ENCODE data around the gene CADM1. TPM values are rescaled to one million over a fixed set of nuclear protein-coding genes. Genes with fewer than 3 reads are reported as not detected.

Gene CADM1
- total and polyA plus RNA-seq, 10 of the 15 experiments (the other 5 are each of a cell fraction or from before 2014, with no cell fraction given) = 0.03 to 0.48 (median 0.15) TPM; not detected in 3

GRCh38 chr11:115378557-115378956 is 125.7 kb downstream of the CADM1 start:
- ChIA-PET CTCF (no interaction called here), RAD21 (ENCODE audit: unreplicated experiment) (no interaction called here), POLR2A (no interaction called here), SMC1A (ENCODE audit: uncharacterized antibody, unreplicated experiment) (no interaction called here)
- Histone ChIP-seq H3K4me3 (no peak overlapping the region), H3K79me2 (ENCODE audit: control insufficient read depth, insufficient read depth, low read length) (no peaks in the 10 kb centered on the region), H3K27me3 (replicated peaks in 1 of 2; ENCODE audit: control insufficient read depth in 2 of 2, insufficient read depth in 2 of 2, low read length in 1 of 2) (no peaks in the 10 kb centered on the region), H3K9ac (ENCODE audit: control insufficient read depth, insufficient read depth, low read length) (no peak overlapping the region), H4K20me1 (ENCODE audit: control insufficient read depth, insufficient read depth) (no peaks in the 10 kb centered on the region), H3K4me1 (ENCODE audit: control insufficient read depth, insufficient read depth, low read length) (peaks cover 3% of the 10 kb centered on the region; the same call in 1 of the 2 replicates), H2AFZ (ENCODE audit: control insufficient read depth, low read depth, low read length) (no peak overlapping the region), H3K9me3 (replicated peaks; ENCODE audit: control insufficient read depth, insufficient read depth, low read length) (no peaks in the 10 kb centered on the region), H3K36me3 (ENCODE audit: control insufficient read depth in 2 of 2, insufficient read depth in 2 of 2, low read length in 1 of 2) (no peaks in the 10 kb centered on the region), H3K27ac (ENCODE audit: control insufficient read depth, insufficient read depth) (no peak overlapping the region), H3K4me2 (ENCODE audit: control insufficient read depth, insufficient read depth) (no peak overlapping the region)
- 22% methylated on average over 4 of the region's 4 CpGs for WGBS (ENCODE audit: insufficient coverage, insufficient replicate concordance, low lambda C conversion rate, missing lambda C conversion rate)
- ATAC-seq = no peak
- intact Hi-C loops (cut with micrococcal nuclease; ENCODE audit: unreplicated experiment) = no loop called here
- FAIRE-seq = no peak
- BruUV-seq (replicated peaks) = no TSS peak
- TF ChIP-seq BHLHE40 (IDR thresholded peaks at IDR 0.05; ENCODE audit: borderline replicate concordance in 1 of 2, low read depth in 2 of 2, low read length in 1 of 2) = no peak
- TF ChIP-seq STAT3 (IDR thresholded peaks at IDR 0.05; ENCODE audit: low read depth, low read length) = no peak
- TF ChIP-seq CBX5 (IDR thresholded peaks at IDR 0.05; ENCODE audit: low read depth) = no peak
- TF ChIP-seq ESRRA (IDR thresholded peaks at IDR 0.05; ENCODE audit: low read length) = no peak
- TF ChIP-seq BCL11A (IDR thresholded peaks at IDR 0.05; ENCODE audit: low read depth, low read length) = no peak
- no peak for TF ChIP-seq ZBTB11 (CRISPR knock-in tag; IDR thresholded peaks at IDR 0.05)
- no peak for DNase-seq (ENCODE audit: low read depth, low spot score)
- in situ Hi-C loops (cut with MboI) = no loop called here
